Measurements from ENCODE around the gene PCNT.

DNA sequence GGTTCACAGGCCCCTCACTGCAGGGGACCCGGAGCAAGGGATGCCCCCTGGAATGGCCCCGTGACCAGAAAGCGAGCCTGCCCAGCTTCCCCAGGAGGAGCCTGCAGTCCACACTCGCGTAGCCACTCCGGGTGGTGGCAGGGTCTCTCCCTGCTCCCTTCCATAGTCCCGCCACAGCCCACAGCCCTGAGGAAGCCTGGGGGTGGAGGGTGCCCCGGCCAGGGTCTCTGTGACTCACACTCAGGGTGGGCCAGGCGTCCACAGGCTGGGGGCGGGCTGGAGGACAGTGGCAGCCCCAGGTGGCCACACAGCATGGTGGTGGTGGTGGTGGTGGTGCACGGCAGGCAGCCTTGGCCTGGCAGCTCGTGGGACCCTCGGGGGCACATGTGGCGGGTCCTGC is 22.2 kb upstream of the PCNT start:
- TF ChIP-seq, protein P1, sequence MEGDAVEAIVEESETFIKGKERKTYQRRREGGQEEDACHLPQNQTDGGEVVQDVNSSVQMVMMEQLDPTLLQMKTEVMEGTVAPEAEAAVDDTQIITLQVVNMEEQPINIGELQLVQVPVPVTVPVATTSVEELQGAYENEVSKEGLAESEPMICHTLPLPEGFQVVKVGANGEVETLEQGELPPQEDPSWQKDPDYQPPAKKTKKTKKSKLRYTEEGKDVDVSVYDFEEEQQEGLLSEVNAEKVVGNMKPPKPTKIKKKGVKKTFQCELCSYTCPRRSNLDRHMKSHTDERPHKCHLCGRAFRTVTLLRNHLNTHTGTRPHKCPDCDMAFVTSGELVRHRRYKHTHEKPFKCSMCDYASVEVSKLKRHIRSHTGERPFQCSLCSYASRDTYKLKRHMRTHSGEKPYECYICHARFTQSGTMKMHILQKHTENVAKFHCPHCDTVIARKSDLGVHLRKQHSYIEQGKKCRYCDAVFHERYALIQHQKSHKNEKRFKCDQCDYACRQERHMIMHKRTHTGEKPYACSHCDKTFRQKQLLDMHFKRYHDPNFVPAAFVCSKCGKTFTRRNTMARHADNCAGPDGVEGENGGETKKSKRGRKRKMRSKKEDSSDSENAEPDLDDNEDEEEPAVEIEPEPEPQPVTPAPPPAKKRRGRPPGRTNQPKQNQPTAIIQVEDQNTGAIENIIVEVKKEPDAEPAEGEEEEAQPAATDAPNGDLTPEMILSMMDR (IDR thresholded peaks at IDR 0.05; ENCODE audit: insufficient read depth, low read length, poor library complexity, severe bottlenecking): no peak
- TF ChIP-seq EZH2phosphoT487 (conservative IDR thresholded peaks at IDR 0.05; ENCODE audit: low read length): no peak

Data from SU-DHL-6 (cell line).